HG02885 (cell line): ENCODE data around the gene UGT2B15.
"Not testable (repeated sequence)": the region's sequence is repeated elsewhere in the genome, so short reads cannot be mapped to it uniquely, and the experiment has no call there.

ENCODE experiments used
- ATAC-seq: cut with Tn5 transposase; IDR thresholded peaks from one replicate; pipeline ENCODE4 v1.9.1; 2021; ENCODE audit warnings: mild to moderate bottlenecking; ENCODE audit not compliant: unreplicated experiment, poor library complexity

UGT2B15 gene

GRCh38 chr4:68670479-68670939 is at the start of gene UGT2B15:
UGT2B15 (minus strand) TSS chr4:68670652; CDS start chr4:68670618, 34 bp downstream.
- ATAC-seq: not testable (repeated sequence)

- no peak for ATAC-seq
Observed at GRCh38 chr4:68719075-68719473, 48.6 kb upstream of the UGT2B15 start.

- ATAC-seq: no peak
Observed at GRCh38 chr4:68718447-68719074, 48.1 kb upstream of the UGT2B15 start.

- no peak for ATAC-seq
Observed at GRCh38 chr4:68717999-68718398, 47.5 kb upstream of the UGT2B15 start.

- no peak for ATAC-seq
Observed at GRCh38 chr4:68714400-68714799, 43.9 kb upstream of the UGT2B15 start.

- no peak for ATAC-seq
Observed at GRCh38 chr4:68712207-68712606, 41.8 kb upstream of the UGT2B15 start.

GRCh38 chr4:68708566-68708965 is 38.1 kb upstream of the UGT2B15 start:
- no peak for ATAC-seq

- ATAC-seq: not testable (repeated sequence)
Observed at GRCh38 chr4:68703168-68703567, 32.7 kb upstream of the UGT2B15 start.

GRCh38 chr4:68700152-68700551 is 29.7 kb upstream of the UGT2B15 start:
- ATAC-seq: no peak

GRCh38 chr4:68693325-68694075 is 23.0 kb upstream of the UGT2B15 start:
- no peak for ATAC-seq

- ATAC-seq: no peak
Observed at GRCh38 chr4:68691186-68691585, 20.7 kb upstream of the UGT2B15 start.

- no peak for ATAC-seq
Observed at GRCh38 chr4:68683034-68683433, 12.6 kb upstream of the UGT2B15 start.

GRCh38 chr4:68681298-68681697 is 10.8 kb upstream of the UGT2B15 start:
- not testable (repeated sequence) for ATAC-seq

GRCh38 chr4:68673143-68673542 is 2.7 kb upstream of the UGT2B15 start:
- ATAC-seq: no peak

- ATAC-seq: not testable (repeated sequence)
Observed at GRCh38 chr4:68671217-68671616, 765 bp upstream of the UGT2B15 start.

- ATAC-seq: peak; percentile 44
Observed at GRCh38 chr4:68668537-68669163, 1.8 kb downstream of the UGT2B15 start.

- not testable (repeated sequence) for ATAC-seq
Observed at GRCh38 chr4:68667551-68667950, 2.9 kb downstream of the UGT2B15 start.

GRCh38 chr4:68664721-68665120 is 5.7 kb downstream of the UGT2B15 start:
- ATAC-seq: not testable (repeated sequence)

GRCh38 chr4:68662836-68663574 is 7.4 kb downstream of the UGT2B15 start:
- ATAC-seq: peak; percentile 70

GRCh38 chr4:68658672-68659071 is 11.8 kb downstream of the UGT2B15 start:
- no peak for ATAC-seq
